Stimulated activated CD8-positive, alpha-beta memory T cell treated with anti-CD3 and anti-CD28 coated beads, Interleukin-15, amount 100 ng/mL, for 1 hour (primary cell): Measurements from ENCODE around the gene MYRF.

Experiments used
- DNase-seq: peaks from one replicate; pipeline ENCODE4 v3.0.0-alpha.2; 2020; ENCODE audit warnings: low read depth

The MYRF gene

GRCh38 chr11:61760946-61761345 lies 8.5 kb downstream of the MYRF start:
- no peak for DNase-seq

GRCh38 chr11:61761440-61762222 lies 9.2 kb downstream of the MYRF start:
- DNase-seq: no peak

GRCh38 chr11:61762223-61762615 lies 9.8 kb downstream of the MYRF start:
- DNase-seq: no peak

GRCh38 chr11:61762798-61763197 lies 10.4 kb downstream of the MYRF start:
- DNase-seq: no peak

GRCh38 chr11:61763930-61764605 lies 11.6 kb downstream of the MYRF start:
- DNase-seq: no peak

- no peak for DNase-seq
Measured at GRCh38 chr11:61764606-61765260, 12.3 kb downstream of the MYRF start.

GRCh38 chr11:61765550-61766253 lies 13.3 kb downstream of the MYRF start:
- DNase-seq: no peak

- DNase-seq: no peak
Measured at GRCh38 chr11:61766353-61766841, 14.0 kb downstream of the MYRF start.

- no peak for DNase-seq
Measured at GRCh38 chr11:61768376-61769076, 16.1 kb downstream of the MYRF start.

GRCh38 chr11:61769169-61769920 lies 16.9 kb downstream of the MYRF start:
- DNase-seq: no peak

- no peak for DNase-seq
Measured at GRCh38 chr11:61769946-61770683, 17.7 kb downstream of the MYRF start.

GRCh38 chr11:61771195-61771894 lies 18.9 kb downstream of the MYRF start:
- no peak for DNase-seq

- no peak for DNase-seq
Measured at GRCh38 chr11:61771985-61772455, 19.6 kb downstream of the MYRF start.

GRCh38 chr11:61773356-61773755 lies 20.9 kb downstream of the MYRF start:
- DNase-seq: no peak

GRCh38 chr11:61773809-61774208 lies 21.4 kb downstream of the MYRF start:
- DNase-seq: no peak

- no peak for DNase-seq
Measured at GRCh38 chr11:61774411-61774810, 22.0 kb downstream of the MYRF start.

GRCh38 chr11:61775106-61775505 lies 22.7 kb downstream of the MYRF start:
- no peak for DNase-seq

- DNase-seq: no peak
Measured at GRCh38 chr11:61775606-61776554, 23.4 kb downstream of the MYRF start.
